Right lobe of liver (tissue), 6 donors: ENCODE measurements around the gene SDHD. TPM values are rescaled to one million over a fixed set of nuclear protein-coding genes. Genes with fewer than 3 reads are reported as not detected.
"Not testable (repeated sequence)": the region's sequence is repeated elsewhere in the genome, so short reads cannot be mapped to it uniquely, and the experiment has no call there.

ENCODE experiments used
- ATAC-seq, 4 donors: fragments of 200-7000 bp; cut with Tn5 transposase; one replicate each; pipeline ENCODE4 v1.9.1; 2020; ENCODE audit warnings: mild to moderate bottlenecking in 4 of 4, moderate library complexity in 4 of 4
- DNase-seq, 3 donors: peaks; one replicate each; pipeline ENCODE4 v3.0.0-alpha.2; 2020
- H3K27ac ChIP-seq, 3 donors: fragments of 200-600 bp; one replicate each; pipeline ENCODE4 v1.8.0; 2022
- H3K27me3 ChIP-seq, 2 donors: fragments of 200-600 bp; one replicate each; pipeline ENCODE4 v1.8.0; 2022
- H3K36me3 ChIP-seq, 4 donors: fragments of 200-600 bp; sonication (generic) in 1 of 4; one replicate each; pipeline versions ENCODE4 v1.5.1 to v1.8.0; 2017 to 2022; ENCODE audit warnings: control low read depth in 1 of 4
- H3K4me1 ChIP-seq, 4 donors: fragments of 200-600 bp; sonication (generic) in 1 of 4; one replicate each; pipeline versions ENCODE4 v1.5.1 to v1.8.0; 2017 to 2022; ENCODE audit warnings: control low read depth in 1 of 4
- H3K4me3 ChIP-seq, 3 donors: fragments of 200-600 bp; one replicate each; pipeline ENCODE4 v1.8.0; 2022
- H3K9me3 ChIP-seq, 4 donors: fragments of 200-600 bp; sonication (generic) in 1 of 4; one replicate each; pipeline versions ENCODE4 v1.5.1 to v1.8.0; 2017 to 2022; ENCODE audit warnings: control low read depth in 1 of 4
- POLR2A ChIP-seq: fragments of 450-650 bp; IDR thresholded peaks from one replicate; pipeline ENCODE4 v1.6.1; 2017; ENCODE audit warnings: antibody characterized with exemption, mild to moderate bottlenecking
- WGBS: methylation state at CpG from one replicate; pipeline ENCODE4 v1.1.6; 2018; ENCODE audit warnings: low coverage, low lambda C conversion rate; ENCODE audit not compliant: insufficient coverage; ENCODE audit errors: missing lambda C conversion rate; 5-methylcytosine and 5-hydroxymethylcytosine counted together
- intact Hi-C, 2 donors: fragments of 100-400 bp; cut with DNase I; formaldehyde crosslinking; loops; one replicate each; pipeline versions ENCODE4 v1.11.2 to v1.14.1; 2022
- total RNA-seq, 6 experiments: library from RNA; depleted of rRNA in 2 of 6; stranded (reverse); fragments of >200 nt in 2 of 6; fragmentation: NEBNext Ultra II Directional in 3 of 6; extraction: Animal tissue kit (Norgen Biotek cat#: 25700) in 3 of 6; gene quantifications; one replicate each; pipeline versions ENCODE4 v1.1.0 to v1.2.4, GENCODE V29; 2016 to 2023
- TF ChIP-seq, protein P1 (sequence below), 4 donors: fragments of 200-600 bp in 3 of 4; fragments of 450-650 bp in 1 of 4; IDR thresholded peaks; one replicate each; pipeline versions ENCODE4 v1.5.1 to v1.8.0; 2016 to 2022; ENCODE audit warnings: antibody characterized with exemption in 4 of 4, mild to moderate bottlenecking in 2 of 4
- donor health status: DM: no; HTN: yes; CAD: no.
- donor health status: DM: no; HTN: no; CAD: no.
- donor health status: DM: no; HTN: no; CAD: no.
- donor health status: DM: no; HTN: yes; CAD: no.
- donor health status: DM: no; HTN: yes; CAD: no.

The SDHD gene
- total RNA-seq, 6 experiments from 2014 or later = 114 to 191 (median 130) TPM

DNA sequence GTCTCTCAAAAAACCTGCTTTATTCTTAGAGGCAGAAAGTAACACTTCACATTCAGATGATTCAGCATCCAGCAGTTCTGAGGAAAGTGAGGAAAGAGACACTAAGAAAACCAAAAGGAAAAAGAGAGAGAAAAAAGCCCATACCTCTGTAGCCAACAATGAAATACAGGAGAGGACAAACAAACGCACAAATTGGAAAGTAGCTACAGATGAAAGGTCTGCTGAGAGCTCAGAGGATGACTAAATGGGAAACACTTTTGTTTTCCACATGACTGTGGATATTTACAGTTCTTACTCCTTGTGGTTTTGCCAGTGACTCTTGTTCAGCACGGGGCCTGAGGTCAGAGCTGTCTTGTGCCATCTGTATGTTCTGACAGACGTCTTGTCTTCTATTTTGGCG lies 3.9 kb upstream of the SDHD start:
- no peak for TF ChIP-seq POLR2A
- TF ChIP-seq, protein P1, sequence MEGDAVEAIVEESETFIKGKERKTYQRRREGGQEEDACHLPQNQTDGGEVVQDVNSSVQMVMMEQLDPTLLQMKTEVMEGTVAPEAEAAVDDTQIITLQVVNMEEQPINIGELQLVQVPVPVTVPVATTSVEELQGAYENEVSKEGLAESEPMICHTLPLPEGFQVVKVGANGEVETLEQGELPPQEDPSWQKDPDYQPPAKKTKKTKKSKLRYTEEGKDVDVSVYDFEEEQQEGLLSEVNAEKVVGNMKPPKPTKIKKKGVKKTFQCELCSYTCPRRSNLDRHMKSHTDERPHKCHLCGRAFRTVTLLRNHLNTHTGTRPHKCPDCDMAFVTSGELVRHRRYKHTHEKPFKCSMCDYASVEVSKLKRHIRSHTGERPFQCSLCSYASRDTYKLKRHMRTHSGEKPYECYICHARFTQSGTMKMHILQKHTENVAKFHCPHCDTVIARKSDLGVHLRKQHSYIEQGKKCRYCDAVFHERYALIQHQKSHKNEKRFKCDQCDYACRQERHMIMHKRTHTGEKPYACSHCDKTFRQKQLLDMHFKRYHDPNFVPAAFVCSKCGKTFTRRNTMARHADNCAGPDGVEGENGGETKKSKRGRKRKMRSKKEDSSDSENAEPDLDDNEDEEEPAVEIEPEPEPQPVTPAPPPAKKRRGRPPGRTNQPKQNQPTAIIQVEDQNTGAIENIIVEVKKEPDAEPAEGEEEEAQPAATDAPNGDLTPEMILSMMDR (IDR thresholded peaks at IDR 0.05) = no peak
- Histone ChIP-seq H3K27ac (no peak overlapping the region), H3K4me3 (no peak overlapping the region), H3K27me3 (no peaks in the 10 kb centered on the region), H3K4me1 (peaks cover 0 to 11% (median 3%) of the 10 kb centered on the region in 4 donors), H3K9me3 (no peaks in the 10 kb centered on the region), H3K36me3 (peaks cover 0 to 74% (median 26%) of the 10 kb centered on the region in 4 donors)
- 54% methylated on average over 4 of the region's 4 CpGs for whole genome bisulfite sequencing
- intact Hi-C loops = no loop called here
- ATAC-seq (no peak), DNase-seq (no peak)

DNA sequence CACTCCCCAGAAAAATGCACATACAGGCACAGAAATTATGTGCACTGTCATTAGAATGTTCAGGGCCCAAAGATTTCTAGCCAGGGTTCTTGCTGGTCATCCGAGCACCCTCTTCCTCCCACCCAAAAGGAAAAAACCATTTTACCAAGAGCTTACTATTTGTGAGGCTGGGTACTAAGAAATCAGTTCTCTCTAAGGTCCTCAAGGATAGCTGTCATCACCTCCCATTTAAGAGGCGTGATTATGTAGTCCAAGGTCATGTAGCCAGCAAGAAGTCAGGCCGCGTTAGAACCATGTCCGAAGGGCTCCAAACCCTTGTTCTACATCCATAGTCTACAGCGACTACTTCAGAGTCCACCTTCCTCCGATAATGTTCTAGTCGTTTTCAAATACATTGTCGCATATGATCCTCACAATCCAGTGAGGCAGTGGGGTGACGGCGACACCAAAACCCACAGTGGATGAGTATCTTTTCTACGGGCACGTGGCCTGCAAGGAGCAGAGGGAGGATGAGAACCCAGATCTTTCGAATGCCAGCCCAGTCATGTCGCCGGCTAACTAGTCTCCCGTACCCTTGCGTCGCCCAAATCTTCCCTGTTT lies 751 bp upstream of the SDHD start:
- 5% methylated on average over 19 of the region's 19 CpGs for WGBS
- peaks cover 0 to 72% (median 27%) of the 10 kb centered on the region in 4 donors for H3K36me3 ChIP-seq
- peak in 1 of 3 donors; percentile 26 for DNase-seq
- H3K4me3 ChIP-seq = peak overlapping the region; percentile 68 to 92 (median 92)
- H3K9me3 ChIP-seq = no peaks in the 10 kb centered on the region
- intact Hi-C loops = no loop called here
- no peaks in the 10 kb centered on the region for H3K27me3 ChIP-seq
- peak overlapping the region; percentile 28 to 63 (median 55) for H3K27ac ChIP-seq
- no peak for TF ChIP-seq POLR2A
- TF ChIP-seq, protein P1 (IDR thresholded peaks at IDR 0.05) = no peak
- ATAC-seq = peak; percentile 51 to 60 (median 54)
- peaks cover 0 to 24% (median 6%) of the 10 kb centered on the region in 4 donors for H3K4me1 ChIP-seq

DNA sequence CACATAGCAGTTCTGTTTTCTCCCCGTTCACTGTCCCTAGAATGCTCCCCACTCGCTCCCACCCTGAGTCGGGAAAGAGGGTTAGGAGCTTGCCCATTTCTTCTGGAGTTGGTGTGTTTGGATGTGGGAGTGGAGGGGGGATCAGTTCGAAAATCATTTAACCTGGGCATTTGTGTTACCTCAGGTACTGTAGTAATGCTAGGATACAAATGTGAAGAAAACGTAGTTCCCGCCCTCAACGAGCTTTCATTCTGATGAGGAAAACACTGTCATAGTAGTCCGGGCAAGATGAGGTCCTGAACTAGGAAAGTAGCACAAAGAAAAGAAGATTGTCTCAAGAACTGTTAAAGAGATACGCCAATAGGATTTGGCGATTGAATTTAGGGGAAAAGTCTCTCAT lies 539 bp downstream of the SDHD start:
- intact Hi-C loops = no loop called here
- Histone ChIP-seq H3K27me3 (no peaks in the 10 kb centered on the region), H3K4me3 (peak overlapping the region; percentile 68 to 92 (median 92)), H3K4me1 (peaks cover 0 to 24% (median 6%) of the 10 kb centered on the region in 4 donors), H3K9me3 (no peaks in the 10 kb centered on the region), H3K27ac (peak overlapping the region in 2 of 3 donors; percentile 46 to 63), H3K36me3 (peaks cover 0 to 74% (median 39%) of the 10 kb centered on the region in 4 donors)
- no peak for DNase-seq
- peak in 3 of 4 donors; percentile 3 to 13 (median 3) for ATAC-seq
- TF ChIP-seq, protein P1 (IDR thresholded peaks at IDR 0.05) = no peak
- no peak for TF ChIP-seq POLR2A
- WGBS = 16% methylated on average over 10 of the region's 10 CpGs

GRCh38 chr11:112095302-112095701 lies 8.6 kb downstream of the SDHD start:
- WGBS = 95% methylated on average over 2 of the region's 2 CpGs
- peaks cover 0 to 62% (median 28%) of the 10 kb centered on the region in 4 donors for H3K36me3 ChIP-seq
- H3K27ac ChIP-seq, H3K27me3 ChIP-seq, H3K4me3 ChIP-seq, ATAC-seq, H3K9me3 ChIP-seq, DNase-seq, H3K4me1 ChIP-seq, intact Hi-C loops: not testable (repeated sequence)

DNA sequence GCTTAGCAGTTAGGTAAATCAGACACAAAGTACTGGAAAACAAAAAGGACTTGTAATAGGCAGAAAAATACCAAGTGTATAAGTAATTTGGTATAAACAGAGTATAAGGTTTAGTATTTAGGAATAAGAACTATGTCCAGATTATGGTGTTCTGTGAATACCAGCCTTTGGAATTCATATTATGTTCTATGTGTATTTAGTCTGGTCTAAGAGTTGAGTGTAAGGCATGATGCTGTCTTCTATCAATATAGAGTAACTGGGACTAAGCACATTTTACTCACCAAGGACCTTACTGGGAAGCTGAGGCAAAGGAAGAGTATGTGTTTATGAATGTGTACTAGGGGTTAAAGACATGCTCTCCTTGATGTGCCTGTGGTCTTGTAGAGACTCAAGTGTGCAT lies 9.5 kb downstream of the SDHD start:
- H3K9me3 ChIP-seq = no peaks in the 10 kb centered on the region
- intact Hi-C loops = no loop called here
- H3K36me3 ChIP-seq = peaks cover 0 to 53% (median 21%) of the 10 kb centered on the region in 4 donors

More for the DNA sequence above, 9.5 kb downstream of the SDHD start:
- ATAC-seq (no peak), DNase-seq (no peak)
- no peak overlapping the region for H3K4me3 ChIP-seq
- TF ChIP-seq, protein P1 (IDR thresholded peaks at IDR 0.05) = no peak
- TF ChIP-seq POLR2A = no peak
- peaks cover 0 to 13% (median 0%) of the 10 kb centered on the region in 4 donors for H3K4me1 ChIP-seq
- no peaks in the 10 kb centered on the region for H3K27me3 ChIP-seq
- no peak overlapping the region for H3K27ac ChIP-seq
